NCI-H345 (cell line): ENCODE data around the gene DECR2.

Source experiments
- DNase-seq: peaks from one replicate; lab custom pipeline; 2025; lab: John Stamatoyannopoulos, UW

The DECR2 gene

GRCh38 chr16:444027-444426 lies 42.3 kb downstream of the DECR2 start:
- DNase-seq = no peak

GRCh38 chr16:445566-445965 lies 43.9 kb downstream of the DECR2 start:
- no peak for DNase-seq

GRCh38 chr16:450385-450784 lies 48.7 kb downstream of the DECR2 start:
- no peak for DNase-seq

- peak; percentile 97 for DNase-seq
Observed at GRCh38 chr16:450785-451512, 49.3 kb downstream of the DECR2 start.

GRCh38 chr16:454397-454940 lies 52.8 kb downstream of the DECR2 start:
- no peak for DNase-seq

- no peak for DNase-seq
Observed at GRCh38 chr16:455453-455852, 53.8 kb downstream of the DECR2 start.

- DNase-seq = no peak
Observed at GRCh38 chr16:456891-457483, 55.3 kb downstream of the DECR2 start.

GRCh38 chr16:457732-458400 lies 56.2 kb downstream of the DECR2 start:
- no peak for DNase-seq

- DNase-seq = no peak
Observed at GRCh38 chr16:459761-460160, 58.1 kb downstream of the DECR2 start.

GRCh38 chr16:460787-461186 lies 59.1 kb downstream of the DECR2 start:
- DNase-seq = no peak
